Measurements from ENCODE around the gene TEX22.

The TEX22 gene

DNA sequence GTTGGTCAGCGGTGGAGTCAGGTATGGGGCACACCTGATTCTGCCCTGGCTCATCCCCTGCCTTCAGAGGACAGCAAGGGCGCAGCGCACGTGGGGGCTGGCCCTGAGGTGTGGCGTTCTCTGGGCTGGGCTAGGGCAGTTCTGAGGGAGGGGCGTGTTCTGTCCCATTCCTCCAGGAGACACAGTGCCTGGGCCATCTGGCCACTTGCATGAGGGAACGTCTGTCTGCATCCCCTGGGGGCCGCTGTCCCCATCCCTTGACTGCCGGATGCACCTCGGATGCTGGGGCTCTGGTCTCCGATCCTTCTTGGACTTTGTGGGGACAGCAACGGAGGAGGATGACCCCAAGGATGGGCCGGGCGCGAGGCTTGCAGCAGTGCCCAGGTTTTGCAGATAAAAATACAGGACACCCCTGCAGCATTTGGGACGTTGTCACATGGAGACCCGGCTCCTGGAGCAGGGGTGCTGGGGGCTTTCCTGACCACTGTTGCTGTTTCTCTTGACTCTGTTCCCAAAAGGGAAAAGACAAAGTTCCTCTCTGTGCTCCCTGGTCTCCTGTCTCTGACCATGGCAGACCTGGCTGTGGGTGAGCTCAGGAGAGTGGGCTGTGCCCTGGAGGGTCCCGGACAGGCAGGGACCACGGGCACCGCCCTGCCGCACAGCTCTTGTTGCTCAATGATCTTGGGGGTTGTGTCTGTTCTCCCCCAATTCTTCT lies 28.2 kb downstream of the TEX22 start:
- TF ChIP-seq, protein P1, sequence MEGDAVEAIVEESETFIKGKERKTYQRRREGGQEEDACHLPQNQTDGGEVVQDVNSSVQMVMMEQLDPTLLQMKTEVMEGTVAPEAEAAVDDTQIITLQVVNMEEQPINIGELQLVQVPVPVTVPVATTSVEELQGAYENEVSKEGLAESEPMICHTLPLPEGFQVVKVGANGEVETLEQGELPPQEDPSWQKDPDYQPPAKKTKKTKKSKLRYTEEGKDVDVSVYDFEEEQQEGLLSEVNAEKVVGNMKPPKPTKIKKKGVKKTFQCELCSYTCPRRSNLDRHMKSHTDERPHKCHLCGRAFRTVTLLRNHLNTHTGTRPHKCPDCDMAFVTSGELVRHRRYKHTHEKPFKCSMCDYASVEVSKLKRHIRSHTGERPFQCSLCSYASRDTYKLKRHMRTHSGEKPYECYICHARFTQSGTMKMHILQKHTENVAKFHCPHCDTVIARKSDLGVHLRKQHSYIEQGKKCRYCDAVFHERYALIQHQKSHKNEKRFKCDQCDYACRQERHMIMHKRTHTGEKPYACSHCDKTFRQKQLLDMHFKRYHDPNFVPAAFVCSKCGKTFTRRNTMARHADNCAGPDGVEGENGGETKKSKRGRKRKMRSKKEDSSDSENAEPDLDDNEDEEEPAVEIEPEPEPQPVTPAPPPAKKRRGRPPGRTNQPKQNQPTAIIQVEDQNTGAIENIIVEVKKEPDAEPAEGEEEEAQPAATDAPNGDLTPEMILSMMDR (conservative IDR thresholded peaks at IDR 0.05): no peak
- no peak for TF ChIP-seq ZFX (IDR thresholded peaks at IDR 0.05)
- no peak overlapping the region for H3K27ac ChIP-seq

DNA sequence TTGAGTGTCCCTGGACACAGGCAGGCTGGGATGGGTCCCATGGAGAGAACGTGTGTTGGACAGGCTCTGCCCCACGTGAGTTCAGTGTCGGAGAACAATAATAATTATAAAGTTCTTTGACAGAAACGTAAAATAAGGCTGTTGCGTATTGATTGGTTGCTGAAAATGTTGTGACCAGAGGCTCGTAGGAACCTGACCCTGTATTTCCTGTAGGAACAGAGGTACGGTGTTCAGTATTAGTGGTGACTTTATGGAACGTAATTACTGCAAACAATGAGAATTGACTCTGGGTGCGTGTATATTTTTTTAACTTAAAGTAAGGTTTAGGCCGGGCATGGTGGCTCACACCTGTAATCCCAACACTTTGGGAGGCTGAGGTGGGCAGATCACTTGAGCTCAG lies 29.1 kb downstream of the TEX22 start:
- no peak for TF ChIP-seq ZFX (IDR thresholded peaks at IDR 0.05)
- TF ChIP-seq, protein P1 (conservative IDR thresholded peaks at IDR 0.05): no peak
- H3K27ac ChIP-seq: no peak overlapping the region

DNA sequence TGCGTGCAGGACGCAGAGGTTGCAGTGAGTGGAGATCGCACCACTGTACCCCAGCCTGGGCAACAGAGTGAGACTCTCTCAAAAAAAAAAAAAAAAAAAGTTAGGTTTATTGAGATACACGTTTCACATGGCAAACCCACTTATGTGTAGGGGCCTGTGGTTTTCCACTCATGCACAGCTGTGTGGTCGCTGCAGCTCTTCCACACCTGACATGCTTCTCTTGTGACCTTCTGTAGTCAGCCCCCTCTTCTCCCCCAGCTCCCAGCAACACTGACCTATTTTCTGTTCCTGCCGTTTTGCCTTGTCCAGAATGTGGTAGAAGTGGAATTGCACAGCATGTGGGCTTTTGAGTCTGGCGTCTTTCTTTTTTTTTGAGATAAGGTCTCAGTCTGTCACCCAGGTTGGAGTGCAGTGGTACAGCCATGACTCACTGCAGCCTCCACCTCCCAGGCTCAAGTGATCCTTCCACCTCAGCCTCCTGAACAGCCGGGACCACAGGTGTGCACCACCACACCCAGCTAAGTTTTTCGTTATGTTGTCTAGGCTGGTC lies 29.7 kb downstream of the TEX22 start:
- TF ChIP-seq, protein P1 (conservative IDR thresholded peaks at IDR 0.05): no peak
- no peak for TF ChIP-seq ZFX (IDR thresholded peaks at IDR 0.05)
- H3K27ac ChIP-seq: no peak overlapping the region

DNA sequence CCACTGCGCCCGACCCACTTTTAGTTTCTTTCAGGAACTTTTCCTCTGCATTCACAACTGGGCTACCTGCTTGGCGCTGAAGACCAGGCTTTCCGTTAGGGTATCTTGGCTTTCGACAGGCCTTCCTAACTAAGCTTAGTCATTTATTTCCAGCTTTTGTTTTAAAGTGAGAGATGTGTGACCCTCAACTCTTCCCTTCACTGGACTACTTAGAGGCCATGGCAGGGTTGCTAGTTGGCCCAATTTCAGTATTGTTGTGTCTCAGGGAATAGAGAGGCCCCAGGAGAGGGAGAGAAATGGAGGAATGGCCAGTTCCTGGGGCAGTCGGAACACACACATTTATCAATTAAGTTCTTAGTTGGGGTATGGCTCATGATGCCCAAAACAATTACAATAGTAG lies 31.7 kb downstream of the TEX22 start:
- H3K27ac ChIP-seq: no peak overlapping the region
- TF ChIP-seq ZFX (IDR thresholded peaks at IDR 0.05): no peak
- TF ChIP-seq, protein P1 (conservative IDR thresholded peaks at IDR 0.05): no peak

DNA sequence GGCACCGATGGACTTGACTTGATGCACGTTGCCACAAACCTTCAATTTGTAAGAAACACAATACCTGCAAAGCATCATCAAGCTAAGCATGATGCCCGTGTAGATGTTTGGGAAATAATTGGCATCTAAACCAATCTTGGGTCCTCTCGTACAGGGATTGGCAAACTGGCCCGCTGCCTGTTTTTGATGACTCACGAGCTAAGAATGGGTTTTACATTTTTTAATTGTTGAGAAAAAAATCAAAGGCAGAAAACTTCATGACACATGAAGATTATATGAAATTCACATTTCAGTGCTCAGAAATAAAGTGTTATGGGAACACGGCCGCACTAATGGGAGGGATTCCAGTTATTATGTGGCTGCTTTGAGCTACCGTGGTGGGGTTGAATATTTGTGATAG lies 32.2 kb downstream of the TEX22 start:
- no peak overlapping the region for H3K27ac ChIP-seq
- TF ChIP-seq, protein P1 (conservative IDR thresholded peaks at IDR 0.05): no peak
- TF ChIP-seq ZFX (IDR thresholded peaks at IDR 0.05): no peak

DNA sequence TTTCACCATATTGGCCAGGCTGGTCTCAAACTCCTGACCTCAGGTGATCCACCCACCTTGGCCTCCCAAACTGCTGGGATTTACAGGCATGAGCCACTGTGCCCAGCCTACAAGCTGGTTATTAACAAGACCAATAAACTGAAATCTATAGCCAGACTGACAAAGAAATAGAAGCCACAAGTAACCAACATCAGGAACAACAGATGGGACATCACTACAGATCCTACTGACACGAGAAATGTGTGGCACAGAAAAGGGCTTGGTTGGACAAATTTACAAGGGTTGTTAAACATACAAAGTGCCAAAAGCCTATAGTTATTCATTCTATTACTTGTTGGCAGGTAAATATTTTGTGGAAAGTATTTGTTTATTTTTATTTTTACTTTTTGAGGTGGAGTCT lies 32.9 kb downstream of the TEX22 start:
- H3K27ac ChIP-seq: no peak overlapping the region
- TF ChIP-seq, protein P1 (conservative IDR thresholded peaks at IDR 0.05): no peak
- TF ChIP-seq ZFX (IDR thresholded peaks at IDR 0.05): no peak

DNA sequence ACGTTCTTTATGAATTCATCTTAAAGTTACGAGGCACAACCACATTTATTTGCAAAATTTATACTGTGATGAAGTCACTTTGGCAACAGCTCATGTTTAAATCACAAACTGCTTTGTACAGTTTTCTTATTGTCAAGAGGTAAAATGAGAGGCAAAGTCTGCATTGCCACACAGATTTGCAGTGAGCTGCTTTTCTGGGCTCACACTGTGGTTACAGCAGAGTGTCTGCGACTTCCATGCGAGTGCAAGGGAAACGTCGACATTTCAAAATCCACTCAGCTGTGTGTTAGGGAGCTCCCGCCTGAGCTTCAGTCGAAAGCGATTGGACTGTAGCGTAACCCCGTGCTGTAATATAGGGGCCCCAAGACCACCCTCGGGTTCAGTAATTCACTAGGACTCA lies 34.3 kb downstream of the TEX22 start:
- H3K27ac ChIP-seq: no peak overlapping the region
- TF ChIP-seq, protein P1 (conservative IDR thresholded peaks at IDR 0.05): no peak
- TF ChIP-seq ZFX (IDR thresholded peaks at IDR 0.05): no peak

All from C4-2B (cell line).